ENCODE measurements around the gene CDK14.
"Not testable (repeated sequence)": the region's sequence is repeated elsewhere in the genome, so short reads cannot be mapped to it uniquely, and the experiment has no call there.

The CDK14 gene

DNA sequence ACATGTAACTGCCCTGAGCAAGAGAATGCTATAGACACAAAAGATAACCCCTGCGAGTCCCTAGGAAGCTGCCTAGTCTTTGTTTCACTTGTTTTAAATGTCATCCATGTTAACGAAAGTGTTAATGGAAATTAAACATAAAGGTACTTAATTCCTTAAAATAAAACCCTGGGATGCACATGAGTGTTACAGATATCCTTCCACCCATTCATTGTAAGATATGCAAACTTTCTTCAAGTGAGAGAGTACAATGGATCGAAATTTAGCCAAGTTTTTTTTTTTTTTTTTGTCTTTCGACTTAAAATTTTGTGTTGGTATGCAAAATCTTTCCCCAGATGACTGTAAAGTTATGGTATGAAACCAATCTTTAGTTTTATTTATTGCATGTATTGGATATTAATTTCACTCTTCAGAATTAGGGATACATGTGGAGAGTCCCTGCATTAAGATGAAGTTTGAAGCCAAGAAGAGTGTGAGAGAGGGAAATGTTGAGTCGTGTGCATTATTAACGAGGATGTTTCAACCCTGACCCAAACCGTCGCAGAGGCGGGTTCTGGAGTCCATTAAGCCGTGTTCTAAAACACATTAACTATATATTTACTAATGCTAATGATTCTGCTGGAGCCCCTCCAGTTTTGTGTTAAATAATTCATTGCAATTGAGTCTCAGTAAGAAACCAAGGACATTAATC lies 1.6 kb downstream of the CDK14 start:
- DNase-seq = no peak

DNA sequence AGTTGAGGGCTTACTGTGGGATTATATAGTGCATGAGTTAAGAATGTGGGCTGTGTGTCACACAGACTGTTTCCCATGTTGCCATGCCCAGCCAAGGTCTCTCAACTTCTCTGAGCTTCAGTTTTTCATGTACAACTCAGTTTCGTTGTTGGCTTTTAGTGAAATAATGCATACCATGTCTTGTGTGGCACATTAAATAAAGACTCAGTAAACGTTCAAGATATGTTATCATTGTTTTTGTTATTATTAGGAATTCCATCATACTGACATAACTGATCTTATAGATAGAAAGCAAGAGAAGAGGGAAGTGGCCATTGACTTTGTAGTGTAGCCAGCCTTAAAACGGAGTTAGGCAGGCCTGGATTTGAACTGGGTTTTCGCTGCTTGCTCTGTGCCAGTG lies 2.9 kb downstream of the CDK14 start:
- no peak for DNase-seq

GRCh38 chr7:90599892-90600555 lies 3.9 kb downstream of the CDK14 start:
- DNase-seq = no peak

DNA sequence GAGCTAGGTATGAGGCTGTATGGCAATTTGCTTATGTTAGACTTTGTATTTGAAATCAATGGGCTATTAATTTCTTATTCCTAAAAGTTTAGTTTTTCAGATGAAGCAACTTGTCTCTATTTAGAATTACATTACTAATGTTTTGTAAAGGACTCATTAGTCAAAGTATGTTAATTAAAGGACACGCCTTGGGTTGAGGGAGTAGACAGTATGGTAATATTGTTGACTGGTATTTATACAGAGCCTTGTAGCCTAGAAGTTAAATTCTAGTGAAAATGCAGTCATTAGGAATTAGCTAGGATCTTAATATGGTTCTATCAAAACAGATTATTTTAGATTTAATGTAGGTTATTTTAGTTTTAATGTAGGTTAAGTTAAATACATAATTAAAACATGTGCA lies 6.2 kb downstream of the CDK14 start:
- DNase-seq = no peak

DNA sequence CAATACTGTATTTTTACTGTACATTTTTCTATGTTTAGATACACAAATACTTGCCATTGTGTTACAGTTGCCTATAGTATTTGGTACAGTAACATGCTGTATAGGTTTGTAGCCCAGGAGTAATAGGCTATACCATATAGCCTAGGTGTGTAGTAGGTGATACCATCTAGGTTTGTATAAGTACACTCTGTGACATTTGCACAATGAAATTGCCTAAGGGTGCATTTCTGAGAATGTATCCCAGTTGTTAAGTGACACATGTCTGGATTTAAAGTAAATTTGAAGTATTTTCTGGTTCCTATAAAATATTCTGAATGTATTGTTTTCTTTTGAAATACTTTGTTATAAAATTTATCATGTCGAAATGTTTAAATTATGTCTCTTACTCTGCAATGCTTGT lies 7.2 kb downstream of the CDK14 start:
- DNase-seq = no peak

- DNase-seq = no peak
These were observed 8.3 kb downstream of the CDK14 start for GRCh38 chr7:90604383-90604782.

DNA sequence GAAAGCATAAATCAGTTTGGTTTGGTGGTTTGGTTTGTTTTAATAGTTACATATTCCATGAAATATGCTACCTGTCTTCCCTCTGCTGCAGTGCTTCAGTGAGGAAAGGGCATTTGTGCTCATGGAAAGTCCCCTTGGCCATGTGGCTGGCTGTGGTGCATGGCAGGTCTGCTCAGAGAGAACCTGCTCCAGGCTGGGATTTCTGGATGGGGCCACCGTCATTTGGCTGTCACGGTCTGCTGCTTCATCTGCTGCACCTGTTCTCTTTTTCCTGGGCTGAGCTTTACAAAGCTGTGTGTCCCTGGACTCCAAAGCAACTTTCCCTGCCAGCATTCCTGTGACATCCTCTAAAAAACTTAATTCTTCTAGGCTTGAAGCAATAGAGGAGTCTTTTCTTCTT lies 8.9 kb downstream of the CDK14 start:
- DNase-seq = no peak

DNA sequence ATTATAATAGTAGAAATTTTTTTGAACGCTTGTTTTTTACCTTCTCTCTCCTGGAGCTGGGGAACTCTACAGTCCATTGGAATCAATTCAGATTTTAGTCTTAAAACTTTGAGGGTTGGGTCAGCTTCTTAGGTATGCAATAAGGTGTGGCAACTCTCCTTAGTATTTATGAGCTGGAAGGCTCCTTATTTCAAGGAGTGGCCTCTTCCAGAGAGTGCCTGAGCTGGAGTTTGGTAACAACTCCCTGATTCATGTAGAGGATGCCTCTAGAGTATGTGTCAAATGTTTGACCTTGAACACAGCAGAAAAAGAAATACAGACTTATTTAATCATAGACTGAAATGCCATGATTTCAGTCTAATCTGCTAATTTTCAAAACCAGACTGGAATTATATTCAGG lies 11.1 kb downstream of the CDK14 start:
- DNase-seq = no peak

GRCh38 chr7:90610105-90610504 lies 14.0 kb downstream of the CDK14 start:
- DNase-seq = no peak

- no peak for DNase-seq
These were observed 15.0 kb downstream of the CDK14 start for GRCh38 chr7:90611115-90611514.

- no peak for DNase-seq
These were observed 17.0 kb downstream of the CDK14 start for GRCh38 chr7:90613088-90613498.

- DNase-seq = no peak
These were observed 21.3 kb downstream of the CDK14 start for GRCh38 chr7:90617442-90617841.

DNA sequence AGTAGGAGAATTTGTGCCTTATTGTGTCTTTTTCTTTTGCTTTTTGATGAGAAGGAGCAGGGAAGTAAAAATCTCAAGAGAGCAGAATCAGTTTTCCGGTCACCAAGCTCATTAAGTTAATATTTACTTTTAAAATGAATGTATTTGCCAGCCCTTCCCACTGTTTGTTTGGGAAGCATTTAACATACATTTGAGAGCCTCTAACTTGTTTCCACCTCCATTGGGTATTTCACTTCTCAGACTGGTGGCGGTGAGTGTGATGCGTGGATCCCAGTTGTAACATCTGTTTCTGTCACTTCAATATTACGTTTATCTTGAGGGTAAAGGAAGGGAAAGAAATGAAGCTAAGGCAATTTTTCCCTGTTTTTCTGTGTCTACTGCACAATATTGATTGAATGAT lies 22.8 kb downstream of the CDK14 start:
- no peak for DNase-seq

- no peak for DNase-seq
These were observed 25.1 kb downstream of the CDK14 start for GRCh38 chr7:90621125-90621746.

- no peak for DNase-seq
These were observed 25.6 kb downstream of the CDK14 start for GRCh38 chr7:90621747-90622140.

GRCh38 chr7:90622670-90623069 lies 26.5 kb downstream of the CDK14 start:
- no peak for DNase-seq

DNA sequence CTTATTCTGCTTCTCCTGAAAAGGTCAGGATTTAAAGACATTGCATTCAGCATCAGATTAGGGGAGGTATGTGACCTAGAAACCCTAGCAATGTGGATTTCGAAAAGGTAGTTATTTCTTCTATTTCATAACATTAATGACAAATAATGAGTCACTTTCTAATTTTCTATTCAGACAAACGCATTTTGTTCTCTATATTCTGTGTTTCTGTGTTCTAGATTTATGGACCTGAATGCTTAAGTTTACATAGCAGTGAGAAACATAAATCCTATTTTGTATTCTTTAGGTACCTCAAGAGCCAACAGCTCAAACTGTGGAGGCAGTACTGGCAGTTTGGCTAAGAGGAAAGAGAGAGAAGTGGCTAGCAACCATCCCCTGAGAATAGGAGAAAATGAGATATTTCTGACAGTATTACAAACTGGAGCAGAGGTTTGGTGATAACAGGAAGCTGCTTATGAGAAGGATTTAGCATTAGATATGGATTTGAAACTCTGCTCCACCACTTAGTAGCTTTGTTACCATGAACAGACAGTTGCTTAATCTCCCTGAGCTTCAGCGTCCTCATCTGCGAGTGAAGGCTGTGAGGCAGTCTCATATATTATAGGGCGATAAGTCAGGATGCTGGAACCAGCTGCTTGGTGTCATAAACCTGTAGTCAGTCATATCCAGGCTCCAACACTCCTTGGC lies 28.2 kb downstream of the CDK14 start:
- DNase-seq = no peak

GRCh38 chr7:90625051-90625450 lies 28.9 kb downstream of the CDK14 start:
- DNase-seq = no peak

GRCh38 chr7:90625562-90625961 lies 29.4 kb downstream of the CDK14 start:
- no peak for DNase-seq

GRCh38 chr7:90626013-90626412 lies 29.9 kb downstream of the CDK14 start:
- DNase-seq = no peak

- DNase-seq = no peak
These were observed 33.3 kb downstream of the CDK14 start for GRCh38 chr7:90629297-90629918.

- no peak for DNase-seq
These were observed 35.4 kb downstream of the CDK14 start for GRCh38 chr7:90631502-90631901.

DNA sequence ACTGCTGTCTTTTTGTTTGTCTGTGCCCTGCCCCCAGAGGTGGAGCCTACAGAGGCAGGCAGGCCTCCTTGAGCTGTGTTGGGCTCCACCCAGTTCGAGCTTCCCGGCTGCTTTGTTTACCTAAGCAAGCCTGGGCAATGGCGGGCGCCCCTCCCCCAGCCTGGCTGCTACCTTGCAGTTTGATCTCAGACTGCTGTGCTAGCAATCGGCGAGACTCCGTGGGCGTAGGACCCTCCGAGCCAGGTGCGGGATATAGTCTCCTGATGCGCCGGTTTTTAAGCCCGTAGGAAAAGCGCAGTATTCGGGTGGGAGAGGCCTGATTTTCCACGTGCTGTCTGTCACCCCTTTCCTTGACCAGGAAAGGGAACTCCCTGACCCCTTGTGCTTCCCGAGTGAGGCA lies 43.6 kb downstream of the CDK14 start:
- DNase-seq = not testable (repeated sequence)
